GM06990 (cell line): ENCODE measurements around the gene KRT81.

ENCODE experiments used
- DNase-seq: peaks from one replicate; pipeline ENCODE4 v3.0.0-alpha.2; 2011; ENCODE audit not compliant: insufficient read length; ENCODE audit errors: extremely low read depth
- H3K27me3 ChIP-seq: replicated peaks from 2 replicates; pipeline ENCODE4 v1.6.0; 2011; ENCODE audit warnings: low read length; ENCODE audit not compliant: control insufficient read depth, insufficient read depth
- H3K36me3 ChIP-seq: 2 replicates; pipeline ENCODE4 v1.5.1; 2011; ENCODE audit warnings: low read length; ENCODE audit not compliant: control insufficient read depth, insufficient read depth
- H3K4me3 ChIP-seq: replicated peaks from 2 replicates; pipeline ENCODE4 v1.5.1; 2011; ENCODE audit warnings: low read depth, mild to moderate bottlenecking, control low read depth, low read length
- CTCF ChIP-seq: IDR thresholded peaks from 2 replicates; pipeline ENCODE4 v1.5.1; 2011; ENCODE audit warnings: low read length, control low read depth, mild to moderate bottlenecking, inconsistent platforms; ENCODE audit not compliant: insufficient read depth, poor library complexity, severe bottlenecking

KRT81 gene

DNA sequence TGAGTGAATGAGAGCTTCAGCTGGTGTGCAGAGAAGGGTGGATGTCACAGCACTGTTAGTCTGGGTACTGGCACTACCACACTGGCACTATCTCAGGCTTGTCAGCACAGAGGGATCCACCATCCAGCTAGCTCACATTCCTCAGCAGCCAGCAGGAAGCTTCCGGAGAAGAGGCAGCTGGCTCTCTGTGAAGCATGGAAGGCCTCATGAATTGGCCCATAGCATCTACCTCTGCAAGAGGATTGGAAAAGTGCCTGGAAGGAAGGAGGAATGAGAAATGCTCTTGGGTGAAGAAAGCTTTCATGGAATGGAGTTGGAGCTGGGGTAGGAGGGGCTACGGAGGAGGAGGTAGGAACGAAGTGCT, 19.9 kb upstream of the KRT81 start:
- Histone ChIP-seq H3K27me3 (no peaks in the 10 kb centered on the region; the same call in none of the 2 replicates), H3K36me3 (no peaks in the 10 kb centered on the region), H3K4me3 (no peak overlapping the region)
- DNase-seq = no peak
- no peak for TF ChIP-seq CTCF

DNA sequence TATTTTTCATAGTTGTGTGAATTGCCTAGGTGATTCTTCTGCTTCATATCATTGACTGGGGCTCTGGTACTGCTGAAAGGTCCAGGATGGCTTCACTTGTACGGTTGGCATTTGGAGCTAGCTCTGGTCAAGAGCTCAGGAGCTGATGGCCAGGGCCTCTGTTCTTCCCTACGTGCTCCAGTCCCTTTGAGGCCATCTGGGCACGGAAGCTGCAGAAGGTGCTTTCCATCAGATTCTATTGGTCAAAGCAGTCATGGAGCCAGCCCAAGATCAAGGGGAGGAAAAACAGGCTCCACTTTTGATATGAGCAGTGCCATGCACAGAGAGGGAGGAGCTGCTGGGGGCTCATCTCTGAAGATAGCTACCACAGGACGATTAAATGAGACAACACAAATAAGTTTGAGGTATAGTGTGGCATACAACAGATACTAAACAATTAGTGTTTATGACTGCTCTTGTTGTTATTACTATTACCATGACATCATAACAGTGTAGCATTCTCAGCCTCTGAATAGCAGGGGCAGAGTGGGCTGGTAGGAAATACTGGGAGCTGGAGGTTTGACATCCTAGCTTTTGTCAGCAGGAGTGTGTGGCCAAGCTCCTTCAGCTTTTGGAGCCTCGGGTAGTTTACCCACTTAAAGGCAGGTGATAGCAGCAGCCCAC, 19.4 kb upstream of the KRT81 start:
- no peaks in the 10 kb centered on the region; the same call in none of the 2 replicates for H3K27me3 ChIP-seq
- H3K4me3 ChIP-seq = no peak overlapping the region
- TF ChIP-seq CTCF = no peak
- no peaks in the 10 kb centered on the region for H3K36me3 ChIP-seq
- DNase-seq = no peak

DNA sequence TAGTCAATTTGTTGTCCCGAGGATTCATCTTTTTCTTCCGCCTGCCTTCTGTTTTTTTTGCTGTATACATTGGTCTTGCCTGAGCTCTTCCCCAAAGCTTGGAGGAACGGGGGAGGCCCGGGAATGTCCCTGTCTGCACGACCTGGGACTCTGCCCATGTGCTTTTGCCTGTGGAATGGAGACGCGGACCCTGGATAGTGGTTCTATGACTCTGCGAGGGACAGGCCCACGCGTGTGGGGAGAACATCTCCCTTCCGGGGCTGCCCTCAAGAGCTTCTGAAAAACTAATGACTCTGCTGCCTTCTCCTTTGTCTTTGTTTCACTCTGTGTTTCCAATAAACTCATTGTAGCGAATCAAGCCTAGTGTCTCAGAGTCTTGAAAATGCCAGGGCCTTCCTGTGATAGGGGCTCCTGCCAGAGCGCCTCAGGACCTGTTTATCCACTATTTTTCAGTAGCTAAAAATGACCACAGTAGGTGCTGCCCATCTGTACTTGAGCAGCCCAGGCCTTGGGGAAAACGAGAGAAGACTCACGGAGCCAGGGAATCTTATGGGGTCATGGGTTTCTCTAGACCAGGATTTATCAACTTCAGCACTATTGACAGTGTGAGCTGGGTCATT, 17.6 kb upstream of the KRT81 start:
- no peak for DNase-seq
- Histone ChIP-seq H3K27me3 (no peaks in the 10 kb centered on the region; the same call in none of the 2 replicates), H3K36me3 (no peaks in the 10 kb centered on the region), H3K4me3 (no peak overlapping the region; the same call in 1 of the 2 replicates)
- TF ChIP-seq CTCF = no peak

DNA sequence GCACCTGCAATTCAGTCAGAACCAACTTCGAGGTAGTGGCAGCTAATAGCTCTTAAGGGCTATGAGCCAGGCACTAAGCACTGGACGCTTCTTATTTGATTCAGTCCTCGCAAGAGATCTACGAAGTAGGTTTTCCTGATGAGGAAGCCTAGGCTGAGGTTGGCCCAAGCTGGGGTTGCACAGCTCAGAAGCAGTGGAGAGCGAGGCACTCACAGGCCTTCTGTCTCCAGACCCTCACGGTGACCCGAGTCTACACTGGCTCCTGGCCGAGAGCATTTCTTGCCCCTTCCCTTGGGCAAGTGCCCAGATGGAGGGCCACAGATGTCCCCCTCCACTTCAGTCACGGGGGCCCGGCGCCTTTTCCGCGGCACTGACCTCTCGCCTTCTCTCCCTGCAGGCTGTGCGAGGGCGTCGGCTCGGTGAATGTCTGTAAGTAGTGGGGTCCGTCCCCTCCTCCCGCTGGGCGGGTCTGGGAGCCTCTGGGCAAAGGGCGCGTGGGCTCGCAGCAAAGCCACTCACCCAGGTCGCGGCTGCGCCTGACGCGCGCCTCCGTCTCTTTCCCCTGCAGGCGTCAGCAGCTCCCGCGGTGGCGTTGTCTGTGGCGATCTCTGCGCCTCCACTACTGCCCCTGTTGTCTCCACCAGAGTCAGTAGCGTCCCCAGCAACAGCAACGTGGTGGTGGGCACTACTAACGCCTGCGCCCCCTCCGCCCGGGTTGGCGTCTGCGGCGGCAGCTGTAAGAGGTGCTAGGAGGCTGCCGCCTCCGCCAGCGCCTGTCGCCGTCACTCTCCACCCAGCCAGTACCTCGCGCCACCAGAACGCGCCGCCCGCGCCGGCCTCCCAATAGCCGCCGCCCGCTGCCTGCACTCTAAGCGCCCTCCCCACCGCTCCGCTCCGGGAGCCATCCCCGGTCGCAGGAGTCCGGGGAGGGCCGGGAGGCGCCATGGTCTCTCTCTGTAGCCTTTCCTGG, 16.8 kb upstream of the KRT81 start:
- TF ChIP-seq CTCF = peak; percentile 4
- H3K27me3 ChIP-seq = no peaks in the 10 kb centered on the region; the same call in none of the 2 replicates
- peak; percentile 68 for DNase-seq

DNA sequence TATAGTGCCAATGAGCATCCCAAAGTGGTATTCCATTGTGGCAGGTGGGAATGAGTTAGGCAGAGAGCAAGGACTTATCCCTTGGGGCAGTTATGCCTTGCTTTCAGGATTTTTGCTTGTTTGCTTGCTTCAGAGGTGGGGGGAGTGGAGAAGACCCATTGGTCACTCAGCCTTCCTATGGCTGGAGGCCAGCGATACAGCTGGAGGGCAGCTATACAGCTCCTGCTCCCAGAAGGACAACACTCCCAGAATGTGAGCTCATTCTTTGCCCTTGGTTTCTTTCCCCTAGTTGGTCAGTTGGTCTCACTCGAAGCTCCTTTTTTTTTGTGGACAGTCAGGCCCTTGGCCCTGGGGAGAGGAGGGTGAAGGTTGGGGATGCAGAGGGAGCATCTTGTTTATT, 15.4 kb upstream of the KRT81 start:
- no peaks in the 10 kb centered on the region for H3K36me3 ChIP-seq
- DNase-seq = no peak
- no peaks in the 10 kb centered on the region; the same call in none of the 2 replicates for H3K27me3 ChIP-seq
- no peak overlapping the region for H3K4me3 ChIP-seq
- no peak for TF ChIP-seq CTCF

More for the DNA sequence above, 16.8 kb upstream of the KRT81 start:
- Histone ChIP-seq H3K36me3 (no peaks in the 10 kb centered on the region), H3K4me3 (peak overlapping the region; percentile 41)
